HEK293T (cell line): ENCODE data around the gene FAHD2B.
"Not testable (repeated sequence)": the region's sequence is repeated elsewhere in the genome, so short reads cannot be mapped to it uniquely, and the experiment has no call there.

Experiments used
- CTCF ChIA-PET: fragments of 350-600 bp; formaldehyde crosslinking; extraction: SDS; loops from one replicate; lab custom pipeline; 2021; ENCODE audit warnings: antibody characterized with exemption, inconsistent platforms; lab: Yijun Ruan, JAX
- POLR2A ChIA-PET: fragments of 350-600 bp; formaldehyde crosslinking; extraction: SDS; loops from one replicate; lab custom pipeline; 2020; ENCODE audit warnings: antibody characterized with exemption, inconsistent platforms; lab: Yijun Ruan, JAX
- DNase-seq: peaks from one replicate; pipeline ENCODE4 v3.0.0; 2012; ENCODE audit warnings: mixed read lengths; ENCODE audit errors: extremely low spot score
- ELF4 ChIP-seq: fragments of 450-650 bp; IDR thresholded peaks from 2 replicates; pipeline ENCODE4 v1.6.1; 2017; ENCODE audit warnings: antibody characterized with exemption
- FOXK2 ChIP-seq: fragments of 450-650 bp; IDR thresholded peaks from 2 replicates; pipeline ENCODE4 v1.6.1; 2016; ENCODE audit warnings: mild to moderate bottlenecking
- L3MBTL2 ChIP-seq: fragments of 450-650 bp; conservative IDR thresholded peaks from 2 replicates; pipeline ENCODE4 v1.6.1; 2016; ENCODE audit warnings: mild to moderate bottlenecking
- LEF1 ChIP-seq: fragments of 450-650 bp; IDR thresholded peaks from 2 replicates; pipeline ENCODE4 v1.6.1; 2017; ENCODE audit warnings: mild to moderate bottlenecking, borderline replicate concordance
- NFRKB ChIP-seq: fragments of 450-650 bp; IDR thresholded peaks from 2 replicates; pipeline ENCODE4 v1.6.1; 2016; ENCODE audit warnings: mild to moderate bottlenecking, moderate library complexity
- SP1 ChIP-seq: fragments of 450-650 bp; IDR thresholded peaks from 2 replicates; pipeline ENCODE4 v1.6.1; 2017
- SUZ12 ChIP-seq: fragments of 450-650 bp; IDR thresholded peaks from 2 replicates; pipeline ENCODE4 v1.6.1; 2016; ENCODE audit warnings: mild to moderate bottlenecking
- TARDBP ChIP-seq: fragments of 450-650 bp; IDR thresholded peaks from 2 replicates; pipeline ENCODE4 v1.6.1; 2016
- TF ChIP-seq, protein P1 (sequence below): fragments of 450-650 bp; IDR thresholded peaks from 2 replicates; pipeline ENCODE4 v1.6.1; 2016

FAHD2B gene, protein sequence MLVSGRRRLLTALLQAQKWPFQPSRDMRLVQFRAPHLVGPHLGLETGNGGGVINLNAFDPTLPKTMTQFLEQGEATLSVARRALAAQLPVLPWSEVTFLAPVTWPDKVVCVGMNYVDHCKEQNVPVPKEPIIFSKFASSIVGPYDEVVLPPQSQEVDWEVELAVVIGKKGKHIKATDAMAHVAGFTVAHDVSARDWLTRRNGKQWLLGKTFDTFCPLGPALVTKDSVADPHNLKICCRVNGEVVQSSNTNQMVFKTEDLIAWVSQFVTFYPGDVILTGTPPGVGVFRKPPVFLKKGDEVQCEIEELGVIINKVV

DNA sequence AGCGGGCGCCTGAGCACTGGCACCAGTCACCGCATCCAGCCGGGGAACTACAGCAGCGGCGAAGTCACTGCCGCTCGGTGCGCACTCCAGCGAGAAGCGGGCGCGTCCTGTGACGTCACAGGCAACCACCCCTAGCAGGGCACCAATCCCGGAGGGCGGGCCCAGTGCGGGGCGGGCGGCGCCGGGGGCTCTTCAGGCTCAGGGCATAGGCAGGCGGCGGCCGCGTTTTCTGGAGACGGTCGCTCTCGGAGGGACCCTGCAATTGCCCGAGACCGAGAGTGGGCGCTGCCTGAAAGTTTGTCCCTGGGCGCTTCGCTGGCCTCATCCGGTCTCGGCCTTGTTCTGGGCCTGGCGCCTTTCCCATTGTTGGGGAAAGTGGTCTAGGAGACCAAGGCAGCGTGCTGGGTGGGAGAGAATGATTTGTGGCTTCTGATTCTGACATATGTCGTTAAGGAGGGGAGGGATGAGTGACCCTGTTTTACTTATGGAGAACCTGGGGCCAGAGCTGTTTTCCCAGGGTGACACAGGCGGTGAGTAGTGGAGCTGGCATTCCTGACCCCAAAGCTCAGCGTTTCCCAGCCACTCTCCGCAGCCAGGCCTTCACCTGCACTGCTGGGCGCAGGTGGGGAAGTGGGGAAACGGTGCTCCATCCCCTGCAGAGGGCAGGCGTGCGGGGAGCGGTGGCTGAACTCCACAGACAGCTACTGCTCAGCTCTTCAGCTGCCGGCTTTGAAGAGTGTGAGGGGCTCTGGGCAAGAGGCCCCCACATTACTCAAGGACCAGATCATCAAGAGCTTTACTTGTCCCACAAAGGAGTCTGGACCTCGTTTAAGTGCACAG is at the start of gene FAHD2B:
FAHD2B (minus strand) TSS at position 111 of the 840 bp plus-strand sequence. CDS start 3,176 bp downstream, outside the sequence.
- ChIA-PET CTCF (interaction anchor here (1.2 kb wide), 1 partner anchor 18 kb away, joined by 3 read pairs; the partner anchor contains the start of gene ANKRD36), POLR2A (interaction anchor here (1.0 kb wide), 1 partner anchor 426 kb away, joined by 3 read pairs; no protein-coding TSS in a partner anchor)
- DNase-seq: peak; percentile 26

DNA sequence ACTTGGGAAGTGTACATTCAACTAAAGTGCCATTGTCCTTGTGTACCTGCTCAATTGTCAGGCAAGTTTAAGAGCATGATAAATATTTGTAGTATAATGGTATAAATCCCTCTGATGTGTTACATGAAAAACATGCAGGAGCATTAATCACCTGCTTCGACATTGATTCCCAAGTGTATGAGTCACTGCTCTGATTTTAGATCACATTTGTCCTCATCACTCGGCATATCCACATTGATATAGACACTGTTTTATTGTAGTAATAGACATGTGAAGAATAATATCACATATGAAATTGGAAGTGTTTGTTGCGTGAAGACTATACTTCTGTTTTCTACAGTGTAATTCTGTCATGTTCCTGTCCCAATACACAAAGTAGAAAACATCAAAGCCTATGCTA is 49.3 kb upstream of the FAHD2B start:
- DNase-seq, POLR2A ChIA-PET, CTCF ChIA-PET: not testable (repeated sequence)

DNA sequence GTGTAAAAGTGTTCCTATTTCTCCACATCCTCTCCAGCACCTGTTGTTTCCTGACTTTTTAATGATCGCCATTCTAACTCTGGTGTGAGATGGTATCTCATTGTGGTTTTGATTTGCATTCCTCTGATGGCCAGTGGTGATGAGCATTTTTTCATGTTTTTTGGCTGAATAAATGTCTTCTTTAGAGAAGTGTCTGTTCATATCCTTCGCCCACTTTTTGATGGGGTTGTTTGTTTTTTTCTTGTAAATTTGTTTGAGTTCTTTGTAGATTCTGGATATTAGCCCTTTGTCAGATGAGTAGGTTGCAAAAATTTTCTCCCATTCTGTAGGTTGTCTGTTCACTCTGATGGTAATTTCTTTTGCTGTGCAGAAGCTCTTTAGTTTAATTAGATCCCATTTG is 34.4 kb upstream of the FAHD2B start:
- CTCF ChIA-PET, POLR2A ChIA-PET, DNase-seq: not testable (repeated sequence)

DNA sequence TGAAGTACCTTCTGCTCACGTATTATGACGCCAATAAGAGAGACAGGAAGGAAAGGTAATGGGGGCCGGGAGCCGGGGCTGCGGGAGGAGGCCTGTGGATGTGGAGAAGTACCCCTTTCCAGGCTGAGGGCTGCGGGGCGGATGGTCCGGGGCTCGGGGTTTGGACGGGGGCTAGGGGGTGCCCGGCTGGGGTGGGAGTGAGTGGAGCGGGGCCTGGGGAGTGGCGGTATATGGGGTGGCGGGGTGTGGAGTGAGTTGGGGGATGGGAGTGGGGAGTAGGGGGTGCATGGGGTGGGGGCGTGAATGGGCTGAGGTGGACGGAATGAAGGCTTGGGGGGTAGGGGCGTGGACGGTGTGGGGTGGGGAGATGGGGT is 19.2 kb upstream of the FAHD2B start:
- CTCF ChIA-PET, DNase-seq: not testable (repeated sequence)
- POLR2A ChIA-PET: interaction anchor here (1.7 kb wide), 1 partner anchor 256 kb away, joined by 10 read pairs; the partner anchor contains the start of gene ANKRD39

DNA sequence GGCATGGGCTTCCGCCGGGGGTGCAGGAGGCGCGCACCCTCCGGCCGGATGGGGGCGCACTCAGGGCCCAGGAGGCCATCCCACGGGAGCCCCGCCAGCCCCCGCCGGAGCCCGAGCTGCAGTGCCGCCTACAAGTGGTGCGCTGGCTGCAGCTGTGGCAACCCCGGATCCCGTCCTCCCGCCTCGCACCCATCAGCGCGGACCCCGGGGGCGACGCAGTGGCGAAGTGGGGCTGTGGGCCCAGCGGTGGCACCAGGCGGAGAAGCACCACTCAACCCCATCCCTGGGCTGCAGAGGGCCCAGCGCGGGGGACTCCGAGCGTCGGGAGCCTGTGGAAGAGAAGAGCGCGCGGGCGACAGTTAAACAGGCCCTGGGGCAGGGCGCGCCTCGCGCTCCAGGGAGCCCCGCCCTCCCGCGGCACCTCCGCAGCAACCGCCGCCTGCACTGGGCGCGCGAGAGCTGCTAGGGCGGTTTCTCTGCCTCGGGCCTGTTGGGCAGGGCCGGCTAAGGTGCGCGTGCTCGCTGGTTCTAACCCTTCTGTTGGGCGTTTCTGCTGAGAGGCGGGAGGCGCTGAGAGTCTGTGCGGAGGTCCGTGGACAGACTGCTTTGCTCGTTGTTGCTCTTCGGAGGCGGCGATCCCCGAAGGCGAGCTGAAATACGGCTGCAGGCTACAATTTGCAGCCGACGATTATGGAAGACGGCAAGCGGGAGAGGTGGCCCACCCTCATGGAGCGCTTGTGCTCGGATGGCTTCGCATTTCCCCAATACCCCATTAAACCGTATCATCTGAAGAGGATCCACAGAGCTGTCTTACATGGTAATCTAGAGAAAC is 18.6 kb upstream of the FAHD2B start, which contains the start of gene ANKRD36:
ANKRD36 (plus strand) TSS at position 104 of the 832 bp plus-strand sequence; CDS start at position 691, 587 bp downstream.
- DNase-seq: peak; percentile 52
- ChIA-PET CTCF (interaction anchor here (0.6 to 1.5 kb wide), 5 partner anchors 18 to 256 kb away, joined by 3 to 5 read pairs (median 3); partner anchors contain the start of gene ANKRD39), POLR2A (interaction anchor here (1.3 to 1.7 kb wide), 4 partner anchors 142 to 255 kb away, joined by 3 to 10 read pairs (median 4); partner anchors contain the start of gene ANKRD39)
- peak; percentile 75 for TF ChIP-seq L3MBTL2

DNA sequence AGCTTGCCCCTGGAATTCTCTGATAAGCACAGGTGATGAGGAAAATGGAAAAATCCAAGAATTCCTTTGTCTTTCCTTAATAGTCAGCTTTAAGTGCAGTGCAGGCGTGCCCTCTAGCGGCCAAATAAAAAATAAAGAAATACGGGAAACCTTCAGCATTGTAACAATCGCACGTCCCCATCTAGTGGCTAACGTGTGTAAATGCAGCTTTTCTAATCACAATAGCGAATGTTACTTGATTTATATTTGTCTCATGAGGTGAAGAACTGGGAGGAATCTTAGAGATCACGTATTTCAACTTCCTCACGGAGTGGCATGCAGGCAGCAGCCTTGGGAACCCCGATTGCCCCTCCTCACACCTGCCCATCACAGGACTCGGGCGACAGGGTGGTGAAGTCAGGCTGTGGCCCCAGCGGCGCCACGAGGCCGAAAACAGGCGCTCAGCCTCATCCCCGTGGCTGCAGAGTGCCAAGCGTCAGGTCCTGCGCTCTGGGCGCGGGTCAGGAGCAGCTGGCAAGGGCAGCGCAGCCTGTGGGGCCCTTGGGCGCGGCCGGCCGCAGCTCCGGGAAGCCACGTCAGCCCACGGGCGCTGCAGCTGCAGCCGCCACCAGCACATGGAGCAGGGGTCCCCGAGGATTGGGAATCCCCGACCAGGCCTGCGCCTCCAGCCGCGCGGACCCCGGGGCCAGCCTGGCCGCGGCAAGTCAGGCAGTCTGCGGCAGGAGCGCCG is 17.8 kb upstream of the FAHD2B start:
- TF ChIP-seq, protein P1, sequence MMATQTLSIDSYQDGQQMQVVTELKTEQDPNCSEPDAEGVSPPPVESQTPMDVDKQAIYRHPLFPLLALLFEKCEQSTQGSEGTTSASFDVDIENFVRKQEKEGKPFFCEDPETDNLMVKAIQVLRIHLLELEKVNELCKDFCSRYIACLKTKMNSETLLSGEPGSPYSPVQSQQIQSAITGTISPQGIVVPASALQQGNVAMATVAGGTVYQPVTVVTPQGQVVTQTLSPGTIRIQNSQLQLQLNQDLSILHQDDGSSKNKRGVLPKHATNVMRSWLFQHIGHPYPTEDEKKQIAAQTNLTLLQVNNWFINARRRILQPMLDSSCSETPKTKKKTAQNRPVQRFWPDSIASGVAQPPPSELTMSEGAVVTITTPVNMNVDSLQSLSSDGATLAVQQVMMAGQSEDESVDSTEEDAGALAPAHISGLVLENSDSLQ: peak; percentile 64
- peak; percentile 42; the same call in 1 of the 2 replicates for TF ChIP-seq L3MBTL2
- CTCF ChIA-PET: interaction anchor here (0.6 to 1.5 kb wide), 8 partner anchors 8 to 255 kb away, joined by 3 to 5 read pairs (median 3); partner anchors contain the start of gene ANKRD39
- POLR2A ChIA-PET: interaction anchor here (0.6 to 1.7 kb wide), 6 partner anchors 142 to 255 kb away, joined by 3 to 10 read pairs (median 4); partner anchors contain the start of gene ANKRD39
- peak; percentile 12 for DNase-seq

DNA sequence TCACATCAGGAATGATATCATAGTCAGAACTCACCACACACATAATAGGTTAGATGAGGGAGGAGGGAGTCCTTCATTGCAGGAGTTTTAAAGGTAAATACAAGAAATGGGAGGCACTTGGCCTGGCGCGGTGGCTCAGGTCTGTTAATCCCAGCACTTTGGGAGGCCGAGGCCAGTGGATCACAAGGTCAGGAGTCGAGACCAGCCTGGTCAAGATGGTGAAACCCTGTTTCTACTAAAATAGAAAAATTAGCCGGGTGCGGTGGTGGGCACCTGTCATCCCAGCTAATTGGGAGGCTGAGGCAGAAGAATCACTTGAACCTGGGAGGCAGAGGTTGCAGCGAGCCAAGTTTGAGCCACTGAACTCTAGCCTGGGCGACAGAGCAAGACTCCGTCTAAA is 16.6 kb upstream of the FAHD2B start:
- CTCF ChIA-PET: interaction anchor here (0.6 kb wide), 1 partner anchor 959 kb away, joined by 6 read pairs; no protein-coding TSS in a partner anchor
- POLR2A ChIA-PET, DNase-seq: not testable (repeated sequence)

DNA sequence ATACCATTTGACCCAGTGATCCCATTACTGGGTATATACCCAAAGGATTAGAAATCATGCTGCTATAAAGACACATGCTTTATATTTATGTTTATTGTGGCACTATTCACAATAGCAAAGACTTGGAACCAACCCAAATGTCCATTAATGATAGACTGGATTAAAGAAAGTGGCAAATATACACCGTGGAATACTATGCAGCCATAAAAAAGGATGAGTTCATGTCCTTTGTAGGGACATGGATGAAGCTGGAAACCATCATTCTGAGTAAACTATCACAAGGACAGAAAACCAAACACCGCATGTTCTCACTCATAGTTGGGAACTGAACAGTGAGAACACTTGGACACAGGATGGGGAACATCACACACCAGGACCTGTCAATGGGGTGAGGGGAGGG is 12.2 kb upstream of the FAHD2B start:
- POLR2A ChIA-PET, DNase-seq, CTCF ChIA-PET: not testable (repeated sequence)

DNA sequence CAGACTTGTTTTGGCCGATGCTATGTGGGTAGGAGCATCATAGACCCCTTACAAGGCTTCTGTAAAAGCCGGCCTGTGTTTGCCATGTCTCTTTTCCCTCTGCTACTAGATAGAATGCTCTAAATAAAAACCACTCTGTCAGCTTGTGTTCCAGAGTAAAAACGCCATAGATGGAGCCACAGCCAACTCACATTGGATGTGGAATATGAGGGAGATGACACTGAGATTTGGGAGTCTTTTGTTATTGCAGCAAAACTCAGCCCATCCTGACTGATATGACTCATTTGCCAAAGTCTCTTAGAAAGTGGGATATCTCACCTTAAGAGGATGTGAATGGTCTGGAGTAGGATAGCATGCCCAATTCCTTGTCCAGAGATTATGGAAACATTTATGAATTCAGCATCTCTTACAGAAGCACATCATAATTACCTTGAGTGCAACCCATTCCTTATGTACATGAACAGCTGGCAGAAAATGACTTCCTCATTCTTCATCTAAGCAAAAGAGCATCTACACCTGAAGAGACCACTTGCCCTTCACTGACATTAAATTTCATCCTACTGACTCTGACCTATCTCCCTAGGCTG is 4.2 kb upstream of the FAHD2B start:
- CTCF ChIA-PET, POLR2A ChIA-PET, DNase-seq: not testable (repeated sequence)

DNA sequence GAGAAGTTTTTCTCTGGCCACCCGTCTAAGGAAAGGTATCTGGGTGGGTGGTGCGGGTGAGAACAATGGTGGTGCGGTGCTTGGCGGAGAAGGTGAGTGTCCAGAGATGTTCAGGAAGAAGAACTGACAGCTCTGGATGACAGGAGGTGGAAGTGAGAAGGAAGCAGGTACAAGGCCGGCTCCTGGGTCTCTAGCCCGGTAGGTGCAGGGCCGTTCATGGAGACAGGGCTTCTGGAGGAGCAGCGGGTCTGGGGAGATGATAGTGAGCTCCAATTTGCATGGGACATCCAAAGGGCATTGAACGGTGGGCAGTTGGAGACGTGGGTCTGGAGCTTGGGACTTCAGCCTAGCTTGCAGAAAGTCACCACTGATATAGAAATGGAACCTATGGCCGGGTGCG is 979 bp upstream of the FAHD2B start:
- ChIA-PET POLR2A (interaction anchor here (0.6 to 1.0 kb wide), 2 partner anchors 427 to 1086 kb away, joined by 3 read pairs; no protein-coding TSS in a partner anchor), CTCF (interaction anchor here (1.2 kb wide), 1 partner anchor 17 kb away, joined by 3 read pairs; the partner anchor contains the start of gene ANKRD36)
- TF ChIP-seq L3MBTL2: no peak
- TF ChIP-seq TARDBP: no peak
- TF ChIP-seq SP1: no peak
- no peak for TF ChIP-seq LEF1
- TF ChIP-seq NFRKB: no peak
- TF ChIP-seq SUZ12: no peak
- no peak for TF ChIP-seq ELF4
- TF ChIP-seq FOXK2: no peak
- no peak for DNase-seq

DNA sequence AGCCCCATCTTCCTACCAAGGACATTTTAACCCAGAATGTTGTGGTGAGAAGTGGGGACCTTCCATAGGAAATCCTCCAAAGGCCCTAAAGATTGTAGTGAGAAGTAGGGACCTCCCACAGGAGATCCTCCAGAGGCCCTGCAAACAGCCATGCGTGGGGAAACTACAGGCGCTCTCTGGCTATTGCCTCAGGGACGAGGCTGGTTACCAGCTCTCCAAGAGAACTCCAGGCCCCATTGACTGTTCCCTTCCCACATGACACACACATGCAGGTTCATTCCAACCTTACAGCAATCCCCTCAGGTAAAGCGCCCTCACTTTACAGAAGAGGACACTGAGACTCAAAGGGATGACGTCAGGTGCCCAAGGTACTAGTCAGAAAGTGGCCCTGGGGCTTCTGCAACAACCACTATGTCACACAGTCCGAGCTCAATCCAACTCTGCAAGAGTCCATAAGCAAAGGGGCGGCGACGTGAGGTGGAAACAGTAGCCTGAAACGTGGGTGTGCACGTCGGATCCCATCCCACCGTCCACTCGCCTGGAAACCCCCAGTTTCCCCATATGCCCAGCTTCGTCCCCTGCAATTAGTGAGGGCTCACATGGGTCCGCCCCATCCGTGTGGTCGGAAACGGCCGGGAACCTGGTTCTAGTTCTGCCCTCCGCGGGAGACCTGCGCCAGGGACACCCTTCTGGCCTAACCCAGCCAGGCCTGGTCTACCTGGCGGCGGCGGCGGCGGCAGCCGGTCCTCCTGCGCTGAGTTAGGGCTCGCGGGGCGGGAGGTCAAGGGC is 505 bp downstream of the FAHD2B start:
- CTCF ChIA-PET, POLR2A ChIA-PET, DNase-seq: not testable (repeated sequence)

DNA sequence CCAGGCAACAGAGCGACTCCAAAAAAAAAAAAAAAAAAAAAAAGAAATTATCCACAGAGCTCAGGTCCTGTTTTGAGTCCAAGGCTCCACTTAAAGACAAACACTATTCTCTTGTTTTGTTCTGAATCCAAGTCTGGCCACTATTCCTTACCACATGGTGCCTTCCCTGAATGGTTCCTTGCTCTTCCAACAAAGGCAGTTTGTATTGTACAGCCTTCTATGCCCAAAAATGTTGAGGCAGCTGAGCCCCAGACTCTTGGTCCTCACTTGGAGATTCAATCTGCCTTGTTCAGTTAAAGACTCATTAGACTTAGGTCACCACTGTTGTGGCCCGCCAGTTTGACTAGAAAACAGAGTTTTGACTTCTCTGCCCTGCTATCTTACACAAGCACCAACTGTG is 1.7 kb downstream of the FAHD2B start:
- DNase-seq, POLR2A ChIA-PET, CTCF ChIA-PET: not testable (repeated sequence)

DNA sequence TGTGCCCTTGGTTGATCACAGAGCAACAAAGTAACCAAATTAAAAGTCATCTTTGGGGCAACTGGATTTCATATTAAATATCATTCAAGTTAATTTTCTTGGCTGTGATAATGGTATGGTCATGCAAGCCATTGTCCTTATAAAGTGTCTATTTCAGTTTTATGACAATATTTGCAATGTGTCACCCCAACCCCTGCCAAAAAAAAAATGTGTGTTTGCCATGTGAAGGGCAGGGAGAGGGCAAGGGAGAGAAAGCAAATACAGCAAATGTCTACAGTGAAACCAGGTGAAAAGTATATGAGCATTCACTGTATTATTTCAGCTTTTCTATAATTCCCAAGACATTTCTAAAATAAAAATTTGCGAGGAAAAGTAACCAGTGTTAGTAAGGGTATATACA is 6.0 kb downstream of the FAHD2B start:
- CTCF ChIA-PET, POLR2A ChIA-PET, DNase-seq: not testable (repeated sequence)
